ENCODE data around the gene SUSD3.
"Not testable (repeated sequence)": the region's sequence is repeated elsewhere in the genome, so short reads cannot be mapped to it uniquely, and the experiment has no call there.

SUSD3 gene

DNA sequence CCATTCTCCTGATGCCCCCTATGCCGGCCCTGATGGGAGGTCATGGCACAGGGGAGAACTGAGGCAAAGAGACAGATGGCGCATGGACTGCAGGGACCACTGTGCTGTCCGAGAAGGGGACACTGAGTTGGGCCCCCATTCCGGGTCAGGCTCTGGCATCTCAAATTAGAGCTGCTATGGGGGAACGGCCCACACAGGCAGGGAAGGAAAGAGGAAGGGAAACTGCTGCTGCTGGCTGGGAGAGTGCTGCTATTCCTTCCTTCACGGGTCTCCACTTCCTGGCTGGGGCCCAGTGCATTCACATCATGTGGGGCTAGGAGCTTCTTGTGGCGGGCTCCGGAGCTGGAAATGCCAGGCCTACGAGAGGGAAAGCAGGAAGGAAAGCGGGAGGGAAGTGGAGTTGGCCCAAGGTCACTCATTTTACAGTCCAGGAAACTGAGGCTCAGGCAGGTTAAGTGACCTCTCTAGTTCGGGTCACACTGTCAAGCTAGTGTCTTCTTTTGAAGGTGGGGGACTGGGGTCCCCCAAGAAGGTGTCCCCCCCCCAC, 36.2 kb downstream of the SUSD3 start:
- no peak for DNase-seq

DNA sequence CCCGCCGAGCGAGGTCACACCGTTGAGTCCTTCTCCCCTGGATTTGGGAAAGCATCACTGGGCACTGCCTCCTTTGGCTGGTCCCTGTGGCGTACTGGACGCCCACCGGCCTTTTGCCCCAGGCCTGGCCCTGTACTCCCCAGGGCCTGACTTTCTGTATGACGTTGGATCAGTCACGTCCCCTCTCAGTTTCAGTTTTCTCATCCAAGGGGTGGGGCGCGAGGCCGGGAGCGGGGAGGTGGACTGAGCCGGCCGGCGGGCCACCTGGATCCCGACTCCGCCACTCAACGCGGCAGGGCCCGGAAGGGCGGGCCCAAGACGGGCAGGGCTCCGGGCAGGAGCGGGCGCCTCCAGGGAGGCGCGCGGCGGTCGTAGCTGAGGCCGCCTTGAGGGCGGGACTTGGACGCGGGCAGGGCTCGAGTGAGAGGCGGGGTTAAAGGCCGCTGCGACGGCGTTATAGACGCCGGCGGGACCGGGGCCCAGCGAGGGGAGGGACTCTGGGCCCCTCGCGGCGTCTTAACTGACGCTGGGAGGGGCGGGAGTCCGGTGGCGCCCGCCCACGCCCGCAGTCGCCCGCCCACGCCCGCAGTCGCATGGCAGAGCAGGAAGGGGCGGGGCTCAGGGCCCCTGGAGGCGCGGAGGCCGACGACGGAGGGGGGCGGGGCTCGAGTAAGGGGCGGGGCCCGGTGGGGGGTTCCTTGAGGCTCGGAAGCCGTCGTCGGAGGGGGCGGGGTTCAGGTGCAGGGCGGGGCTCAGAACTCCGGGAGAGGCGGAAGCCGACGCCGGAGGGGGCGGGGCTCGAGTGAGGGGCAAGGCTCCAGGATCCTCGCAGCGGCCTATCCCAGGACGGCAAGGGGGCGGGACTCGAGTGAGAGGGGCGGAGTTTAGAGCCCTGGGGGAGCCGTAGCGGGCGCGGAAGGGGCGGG, 37.0 kb downstream of the SUSD3 start:
- DNase-seq: peak; percentile 99

DNA sequence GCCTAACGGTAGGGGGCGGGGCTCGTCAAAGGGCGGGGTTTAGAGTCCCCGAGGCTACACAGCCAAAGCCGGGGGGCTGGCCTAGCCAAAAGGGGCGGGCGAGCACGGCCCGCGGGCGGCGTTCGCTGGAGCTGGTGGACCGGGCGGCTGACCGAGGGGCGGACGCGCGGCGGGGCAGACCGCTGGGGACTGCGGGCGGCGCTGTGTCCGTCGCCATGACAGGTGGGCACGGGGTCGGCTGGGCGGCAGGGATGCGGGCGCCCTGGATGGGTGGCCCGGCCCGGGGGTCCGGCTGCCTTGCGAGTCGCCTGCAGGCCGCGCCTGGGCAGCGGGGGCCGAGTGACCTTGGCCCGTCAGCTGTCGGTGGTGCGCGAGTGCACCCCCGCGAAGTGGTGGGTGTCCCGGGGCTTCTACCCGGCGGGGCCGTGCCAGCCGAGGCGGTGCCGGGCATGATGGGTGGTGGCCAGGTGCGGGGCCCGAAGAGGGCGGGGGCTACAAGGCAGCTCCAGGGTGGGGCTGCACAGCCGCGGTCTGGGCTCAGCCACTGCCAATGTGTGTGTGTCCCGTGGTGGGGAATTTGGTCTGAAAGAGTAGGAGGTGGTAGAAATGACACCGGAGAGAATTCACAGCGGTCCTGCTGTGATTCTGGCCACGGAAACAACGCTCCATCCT, 37.8 kb downstream of the SUSD3 start, which contains the start of gene CARD19:
Gene CARD19, plus strand, starts transcription at position 87 of the 672 bp plus-strand sequence. Its CDS starts 129 bp downstream, at position 216.
- DNase-seq: peak; percentile 25

DNA sequence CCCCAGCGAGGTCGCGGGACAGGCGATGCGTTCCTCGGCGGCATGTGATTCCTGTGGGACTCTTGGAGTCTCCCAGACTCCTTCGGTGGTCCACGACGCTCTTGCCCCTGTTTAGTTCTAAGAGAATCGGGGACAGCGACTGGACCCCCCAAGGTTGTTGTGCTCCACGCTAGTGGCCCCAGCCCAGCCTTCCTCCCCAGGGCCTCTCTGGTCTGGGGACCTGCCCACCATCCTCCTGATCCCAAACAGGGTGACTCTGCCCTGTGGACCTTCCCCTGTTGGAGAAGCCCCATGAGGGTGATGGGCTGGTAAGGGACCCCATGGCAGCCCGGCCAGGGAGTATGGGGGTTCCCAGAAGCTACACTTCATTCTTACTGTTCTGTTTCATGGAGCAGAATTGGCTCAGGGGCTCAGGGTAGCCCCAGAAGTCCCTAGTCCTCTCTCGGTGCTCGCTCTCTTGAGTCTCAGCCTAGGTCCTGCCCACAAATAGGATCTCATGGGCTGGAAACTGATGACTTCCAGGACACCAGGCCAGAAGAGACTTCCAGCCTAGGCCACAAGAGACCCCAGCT, 38.4 kb downstream of the SUSD3 start:
- DNase-seq: no peak

DNA sequence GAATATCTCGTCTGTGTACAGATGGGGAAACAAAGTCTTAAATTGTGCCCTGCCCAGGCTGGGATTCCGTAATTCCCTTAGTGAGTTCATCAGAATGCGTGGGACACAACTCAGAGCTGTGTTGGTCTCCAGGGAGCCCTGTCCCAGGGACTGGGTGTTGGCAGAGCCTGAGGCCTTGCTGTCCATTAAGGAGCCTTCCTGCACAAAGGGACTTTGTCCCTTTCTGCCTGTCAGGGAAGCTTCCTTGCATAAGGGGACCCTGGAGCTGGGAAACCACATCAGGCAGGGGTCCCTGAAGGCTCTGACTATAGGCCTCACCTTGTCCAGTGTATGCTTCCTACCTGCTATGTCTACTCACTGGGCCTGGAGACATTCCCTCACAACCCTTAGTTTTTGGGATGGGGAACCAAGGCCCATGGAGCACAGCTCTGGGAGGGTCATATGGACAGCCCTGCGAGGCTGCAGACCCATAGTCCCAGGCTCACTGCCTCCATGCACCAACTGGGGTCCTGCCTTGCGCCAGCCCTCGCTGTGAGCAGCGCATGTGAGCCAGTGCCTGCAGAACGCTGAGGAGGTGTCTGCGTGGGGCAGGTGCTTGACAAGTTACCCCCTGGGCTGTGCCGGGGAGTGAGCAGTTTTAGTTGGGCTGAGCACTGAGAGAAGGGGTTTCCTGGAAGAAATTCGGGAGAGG, 39.2 kb downstream of the SUSD3 start:
- no peak for DNase-seq

DNA sequence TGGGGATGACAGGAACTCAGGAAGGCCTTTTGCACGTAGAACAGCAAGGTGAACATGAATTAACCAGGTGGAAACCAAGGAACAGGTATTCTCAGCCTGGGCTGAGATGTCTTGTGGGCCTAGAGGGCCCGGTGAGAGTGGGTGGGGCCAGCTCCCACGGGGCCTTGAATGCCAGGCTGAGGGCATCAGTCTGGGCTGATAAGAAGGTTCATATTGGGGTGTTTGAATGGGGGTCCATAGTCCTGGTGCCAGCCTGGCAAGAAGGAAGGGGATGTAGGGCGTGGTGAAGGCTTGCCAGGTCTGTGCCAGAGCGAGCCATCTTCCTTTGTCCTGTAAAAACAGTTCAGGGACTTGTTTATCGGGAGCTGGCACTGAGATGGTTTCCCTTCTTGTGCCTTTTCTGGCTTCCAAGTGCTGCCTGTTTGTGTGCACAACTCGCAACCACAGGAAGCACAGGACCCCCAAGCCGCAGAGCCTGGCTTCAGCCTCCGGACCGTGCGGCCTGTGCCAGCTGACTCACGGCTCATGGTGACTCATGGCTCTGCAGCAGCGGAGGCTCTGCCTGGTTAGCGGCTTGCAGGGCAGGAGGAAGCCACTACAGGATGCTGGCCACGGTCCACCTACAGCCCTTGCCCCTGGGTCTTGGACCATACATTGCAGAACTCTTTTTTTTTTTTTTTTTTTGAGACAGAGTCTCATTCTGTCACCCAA, 39.9 kb downstream of the SUSD3 start:
- DNase-seq: no peak

DNA sequence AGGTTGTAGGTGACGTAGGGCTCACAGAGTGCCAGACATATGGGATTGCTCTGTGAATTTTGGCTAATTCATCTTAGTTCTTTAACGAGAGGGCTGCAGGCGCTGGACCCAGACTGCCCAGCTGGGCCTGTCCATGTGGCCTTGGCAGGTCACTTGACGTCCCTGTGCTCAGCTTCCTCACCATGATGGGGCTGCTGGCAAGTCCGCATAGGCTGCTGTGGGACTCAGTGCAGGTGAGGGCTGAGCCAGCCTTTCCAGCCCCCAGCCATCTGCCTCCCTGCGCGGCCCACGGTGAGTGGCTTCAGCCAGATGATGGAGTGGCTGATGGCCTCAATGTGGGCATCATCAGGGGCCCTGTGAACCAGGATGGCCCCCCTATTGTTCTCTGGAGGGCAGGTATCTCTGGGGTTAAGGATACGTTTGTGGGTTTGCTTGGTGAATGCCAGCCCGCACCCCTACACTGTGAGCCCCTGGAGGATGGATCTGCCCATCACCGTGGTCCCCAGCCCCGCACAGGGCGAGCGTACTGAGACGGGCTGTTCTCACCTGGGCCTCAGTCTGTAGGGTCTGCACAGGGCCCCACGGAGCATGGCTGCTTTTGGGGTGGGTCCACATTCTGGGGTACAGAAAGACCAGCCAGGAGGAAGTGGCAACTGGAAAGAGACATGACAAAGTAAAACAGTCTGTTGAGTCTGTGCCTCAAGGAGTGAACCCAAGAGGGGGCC, 41.2 kb downstream of the SUSD3 start:
- no peak for DNase-seq

DNA sequence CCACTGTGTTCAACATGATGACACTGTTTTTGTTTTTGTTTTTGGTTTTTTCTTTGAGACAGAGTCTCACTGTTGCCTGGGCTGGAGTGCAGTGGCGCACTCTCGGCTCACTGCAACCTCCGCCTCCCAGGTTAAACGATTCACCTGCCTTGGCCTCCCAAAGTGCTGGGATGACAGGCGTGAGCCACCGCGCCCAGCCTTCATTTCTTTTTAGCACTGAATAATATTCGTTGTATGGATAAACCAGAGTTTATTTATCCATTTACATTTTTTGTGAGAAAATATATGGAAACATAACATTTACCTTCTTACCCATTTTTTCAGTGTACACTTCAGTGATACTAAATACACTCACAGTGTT, 41.8 kb downstream of the SUSD3 start:
- DNase-seq: no peak

DNA sequence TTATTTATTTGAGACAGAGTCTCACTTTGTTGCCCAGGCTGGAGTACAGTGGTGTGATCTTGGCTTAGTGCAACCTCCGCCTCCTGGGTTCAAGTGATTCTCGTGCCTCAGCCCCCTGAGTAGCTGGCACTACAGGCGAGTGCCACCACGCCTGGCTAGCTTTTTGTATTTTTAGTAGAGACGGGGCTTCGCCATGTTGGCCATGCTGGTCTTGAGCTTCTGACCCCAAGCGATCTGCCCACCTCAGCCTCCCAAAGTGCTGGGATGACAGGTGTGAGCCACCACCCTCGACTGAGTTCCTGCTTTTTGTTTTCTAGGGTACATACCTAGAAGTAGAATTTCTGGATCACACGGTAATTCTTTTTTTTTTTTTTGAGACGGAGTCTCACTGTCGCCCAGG, 42.6 kb downstream of the SUSD3 start:
- not testable (repeated sequence) for DNase-seq

DNA sequence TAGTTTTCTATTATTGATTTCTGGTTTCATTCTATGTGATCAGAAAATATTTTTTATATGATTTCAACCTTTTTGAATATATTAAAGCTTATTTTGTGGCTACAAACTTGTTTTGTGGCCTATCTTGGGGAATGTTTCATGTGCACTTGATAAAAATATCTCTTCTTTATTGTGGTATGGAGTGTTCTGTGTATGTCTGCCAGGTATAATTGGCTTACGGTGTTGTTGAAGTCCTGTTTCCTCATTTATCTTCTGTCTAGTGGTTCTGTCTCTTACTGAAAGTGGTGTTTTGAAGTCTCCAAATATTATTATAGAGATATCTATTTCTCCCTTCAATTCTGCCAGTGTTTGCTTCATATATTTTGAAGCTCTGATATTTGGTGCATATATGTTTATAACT, 47.1 kb downstream of the SUSD3 start:
- no peak for DNase-seq

DNA sequence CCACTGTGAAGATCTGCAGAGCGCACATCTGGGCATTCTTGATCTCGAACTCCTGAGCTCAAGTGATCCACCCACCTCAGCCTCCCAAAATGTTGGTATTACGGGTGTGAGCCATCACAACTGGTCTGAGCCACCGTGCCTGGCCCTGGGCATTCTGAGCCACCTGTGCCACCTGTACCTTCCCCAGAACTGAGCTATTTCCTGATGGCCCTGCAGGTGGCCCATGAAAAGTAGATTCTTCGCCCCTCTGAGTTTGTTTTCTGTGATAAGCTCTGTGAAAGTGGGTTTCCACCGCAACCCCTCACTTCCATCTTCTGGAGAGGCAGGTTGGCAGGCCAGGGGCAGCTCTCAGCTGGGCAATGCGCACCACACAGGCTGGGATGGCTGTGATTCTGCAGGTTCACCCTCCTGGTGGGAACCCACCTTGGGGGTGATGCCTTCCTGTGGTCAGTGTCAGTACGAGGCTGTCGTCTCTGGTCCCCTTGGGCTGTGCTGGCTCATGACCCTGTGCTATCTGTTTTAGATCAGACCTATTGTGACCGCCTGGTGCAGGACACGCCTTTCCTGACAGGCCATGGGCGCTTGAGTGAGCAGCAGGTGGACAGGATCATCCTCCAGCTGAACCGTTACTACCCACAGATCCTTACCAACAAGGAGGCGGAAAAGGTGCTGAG, 48.8 kb downstream of the SUSD3 start:
- DNase-seq: no peak

DNA sequence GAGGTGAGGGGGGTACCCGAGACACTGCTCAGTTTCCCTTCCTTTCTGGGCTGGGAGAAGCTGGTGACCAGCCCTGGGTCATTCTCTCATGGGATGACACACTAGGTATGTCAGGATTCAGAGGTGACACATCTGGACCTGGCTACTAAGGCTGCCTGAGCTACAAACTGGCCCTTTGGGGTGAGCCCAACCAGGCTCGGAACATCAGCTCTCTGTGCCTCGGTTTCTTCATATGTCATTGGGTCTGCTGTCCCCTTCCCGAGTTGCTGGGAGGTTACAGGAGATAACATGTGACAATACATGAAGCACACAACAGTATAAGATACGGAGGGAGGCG, 49.3 kb downstream of the SUSD3 start:
- DNase-seq: no peak

DNA sequence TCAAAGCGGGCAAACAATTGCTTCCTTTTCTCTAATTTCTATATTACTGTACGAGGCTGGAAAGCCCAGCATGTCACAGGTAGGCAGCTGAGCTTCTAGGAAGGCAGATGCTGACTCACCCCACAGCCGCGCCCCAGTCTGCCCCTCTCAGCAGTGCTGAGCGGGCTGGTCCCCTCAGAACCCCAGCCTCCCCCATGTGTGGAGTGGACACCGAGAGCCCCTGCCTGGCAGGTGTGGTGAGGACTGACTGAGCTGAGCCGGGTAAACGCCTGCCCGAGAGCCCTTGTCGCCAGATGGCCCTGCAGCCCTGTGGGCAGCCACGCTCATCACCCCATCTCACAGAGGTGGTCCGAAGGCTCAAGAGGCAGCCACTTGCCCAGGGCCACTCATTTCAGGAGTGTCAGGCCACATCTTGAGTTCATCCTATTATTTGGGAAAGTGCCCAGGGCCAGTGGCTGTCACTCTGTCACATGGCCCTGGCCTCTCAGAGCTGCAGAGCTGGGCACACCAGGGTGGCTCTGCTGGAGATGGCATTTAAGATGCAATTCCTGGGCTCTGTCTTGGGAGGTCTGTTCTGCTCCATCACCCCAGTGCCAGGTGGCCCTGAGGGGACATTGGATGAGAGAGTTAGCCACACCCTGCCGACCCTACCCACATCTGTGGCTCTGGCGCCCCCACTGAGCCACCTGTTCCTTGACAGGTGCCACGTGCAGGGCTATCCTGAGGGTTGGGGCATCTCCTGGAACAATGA, 50.0 kb downstream of the SUSD3 start:
- DNase-seq: no peak

DNA sequence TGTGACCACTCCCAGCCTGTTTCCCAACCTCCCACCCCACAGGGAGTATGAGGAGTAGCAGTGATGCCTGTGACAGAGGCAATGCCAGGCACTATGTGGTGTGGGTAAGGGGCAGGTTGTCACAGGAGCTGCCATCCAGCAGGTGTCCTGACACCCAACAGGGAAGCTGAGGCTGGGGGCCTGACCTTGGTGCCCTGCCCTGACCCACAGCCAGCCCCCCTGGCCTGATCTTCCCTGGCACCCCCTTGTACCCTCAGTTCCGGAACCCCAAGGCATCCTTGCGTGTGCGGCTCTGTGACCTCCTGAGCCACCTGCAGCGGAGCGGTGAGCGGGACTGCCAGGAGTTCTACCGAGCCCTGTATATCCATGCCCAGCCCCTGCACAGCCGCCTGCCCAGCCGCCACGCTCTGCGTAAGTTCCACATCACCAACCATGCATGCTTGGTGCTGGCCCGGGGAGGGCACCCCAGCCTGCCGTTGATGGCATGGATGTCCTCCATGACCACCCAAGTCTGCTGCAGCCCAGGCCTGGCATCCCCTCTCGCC, 51.9 kb downstream of the SUSD3 start:
- no peak for DNase-seq

DNA sequence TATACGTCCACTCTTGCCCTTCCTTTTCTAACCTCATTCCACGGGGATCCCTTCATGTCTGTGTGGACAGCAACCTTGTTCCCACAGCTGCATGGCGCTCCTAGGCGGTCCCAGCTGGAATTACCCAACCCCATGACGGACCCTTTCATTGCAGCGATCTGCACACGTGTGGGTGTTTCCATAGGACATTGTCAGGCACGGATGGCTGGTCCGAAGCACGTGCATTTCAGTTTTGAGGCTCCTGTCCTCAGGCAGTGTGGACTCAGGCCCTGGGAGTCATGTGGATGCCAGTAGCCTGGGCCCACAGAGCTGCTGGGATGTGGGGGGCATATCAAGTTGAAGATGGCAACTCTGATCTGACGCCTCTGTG, 52.5 kb downstream of the SUSD3 start:
- no peak for DNase-seq

DNA sequence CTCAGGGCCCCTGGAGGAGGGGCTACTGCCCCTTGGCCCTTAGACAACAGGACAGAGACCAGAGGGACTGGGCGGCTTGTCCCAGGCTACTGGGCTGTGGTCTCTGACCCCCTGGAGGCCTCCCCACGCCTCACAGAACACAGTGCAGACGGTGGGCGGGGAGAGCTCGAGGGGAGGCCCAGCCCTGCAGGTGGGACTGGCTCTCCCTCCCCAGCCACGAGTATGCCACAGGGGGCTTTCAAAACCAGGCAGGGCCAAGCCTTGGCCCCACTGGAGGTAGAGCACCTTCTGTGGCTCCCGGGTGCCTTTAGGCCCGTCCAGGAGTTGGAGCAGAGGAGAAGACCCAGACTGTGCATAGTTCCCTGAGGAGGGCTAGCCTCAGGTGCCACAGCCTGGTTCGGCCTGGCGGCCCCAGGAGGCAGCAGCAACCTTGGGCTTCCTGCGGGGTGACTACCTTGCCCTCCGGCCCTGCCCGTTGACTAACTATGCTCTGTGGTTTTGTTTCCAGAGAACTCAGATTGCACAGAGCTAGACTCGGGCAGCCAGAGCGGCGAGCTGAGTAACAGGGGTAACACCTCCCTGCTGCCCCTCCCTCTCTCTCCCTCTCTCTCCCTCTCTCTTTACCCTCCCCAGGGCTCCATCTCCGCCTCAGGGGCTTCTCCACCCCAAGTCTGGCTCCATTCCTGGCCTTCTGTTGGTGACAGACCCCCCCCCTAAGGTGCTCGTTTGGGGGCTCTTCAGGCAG, 53.0 kb downstream of the SUSD3 start:
- DNase-seq: no peak

DNA sequence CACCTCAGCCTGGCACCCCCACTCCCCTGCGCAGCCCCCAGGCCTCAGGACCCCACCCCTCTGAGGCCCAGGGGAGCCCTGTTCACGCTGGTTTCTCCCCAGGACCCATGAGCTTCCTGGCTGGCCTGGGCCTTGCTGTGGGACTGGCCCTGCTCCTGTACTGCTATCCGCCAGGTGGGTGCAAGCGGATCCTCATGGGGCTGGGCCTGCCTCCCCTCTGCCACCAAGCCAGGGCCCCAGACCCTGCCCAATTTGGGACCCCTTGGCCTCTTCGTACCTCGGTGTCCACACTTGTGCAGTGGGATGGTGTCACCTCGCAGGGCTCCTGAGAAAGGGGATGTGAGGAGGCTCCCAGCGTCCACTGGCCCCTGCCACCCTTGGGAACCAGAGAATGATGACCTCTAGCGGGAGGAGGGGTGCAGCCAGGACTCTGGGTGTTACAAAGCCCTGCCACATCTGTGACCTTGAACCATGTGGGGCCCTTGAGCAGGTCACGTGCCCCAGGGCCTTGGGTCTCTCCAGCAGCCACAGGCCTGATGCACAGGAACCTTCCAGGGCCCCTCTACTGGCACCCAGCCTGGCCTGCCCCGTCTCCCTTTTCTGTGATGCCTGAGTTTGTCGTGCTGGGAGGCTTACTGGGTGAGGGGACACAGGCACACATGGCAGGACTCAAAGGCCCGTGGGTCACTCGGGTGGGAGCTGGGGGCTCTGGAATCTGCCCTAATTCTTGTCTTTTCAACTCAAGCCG, 53.8 kb downstream of the SUSD3 start:
- no peak for DNase-seq

DNA sequence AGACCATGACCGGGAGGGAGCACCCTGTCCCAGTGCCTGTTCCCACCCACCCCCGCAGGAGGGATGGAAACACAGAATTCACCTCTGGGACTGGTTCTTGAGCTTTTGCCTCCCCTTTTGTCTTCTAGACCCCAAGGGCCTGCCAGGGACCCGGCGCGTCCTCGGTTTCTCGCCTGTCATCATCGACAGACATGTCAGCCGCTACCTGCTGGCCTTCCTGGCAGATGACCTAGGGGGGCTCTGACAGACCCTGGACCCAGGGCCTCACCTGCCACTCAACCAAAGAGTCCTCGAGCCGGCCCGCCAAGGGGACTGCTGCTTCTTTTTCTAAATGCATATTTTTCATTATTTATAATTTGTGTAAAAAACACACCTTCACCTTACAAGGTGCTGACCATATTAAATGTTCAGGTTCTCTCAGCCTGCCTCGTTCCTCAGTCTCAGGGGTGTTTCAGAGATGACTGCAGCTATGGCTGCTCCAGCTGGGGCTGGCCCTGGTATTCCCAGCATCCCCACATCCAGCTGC, 54.4 kb downstream of the SUSD3 start:
- no peak for DNase-seq
